NB4 (cell line): ENCODE measurements around the gene GPR17.

Experiments
- MYC ChIP-seq: IDR thresholded peaks from 2 replicates; pipeline ENCODE4 v1.6.1; 2011; ENCODE audit warnings: low read depth, low read length
- POLR2A ChIP-seq: IDR thresholded peaks from 2 replicates; pipeline ENCODE4 v1.6.1; 2011; ENCODE audit warnings: mild to moderate bottlenecking; ENCODE audit not compliant: insufficient read length; ENCODE audit errors: extremely low read depth
- TF ChIP-seq, protein P1 (sequence below): IDR thresholded peaks from one replicate; pipeline ENCODE4 v1.5.1; 2012; ENCODE audit warnings: low read depth, low read length
- TF ChIP-seq, protein P2 (sequence below): IDR thresholded peaks from 2 replicates; pipeline ENCODE4 v1.6.1; 2011; ENCODE audit warnings: low read depth, low read length

- TF ChIP-seq, protein P1, sequence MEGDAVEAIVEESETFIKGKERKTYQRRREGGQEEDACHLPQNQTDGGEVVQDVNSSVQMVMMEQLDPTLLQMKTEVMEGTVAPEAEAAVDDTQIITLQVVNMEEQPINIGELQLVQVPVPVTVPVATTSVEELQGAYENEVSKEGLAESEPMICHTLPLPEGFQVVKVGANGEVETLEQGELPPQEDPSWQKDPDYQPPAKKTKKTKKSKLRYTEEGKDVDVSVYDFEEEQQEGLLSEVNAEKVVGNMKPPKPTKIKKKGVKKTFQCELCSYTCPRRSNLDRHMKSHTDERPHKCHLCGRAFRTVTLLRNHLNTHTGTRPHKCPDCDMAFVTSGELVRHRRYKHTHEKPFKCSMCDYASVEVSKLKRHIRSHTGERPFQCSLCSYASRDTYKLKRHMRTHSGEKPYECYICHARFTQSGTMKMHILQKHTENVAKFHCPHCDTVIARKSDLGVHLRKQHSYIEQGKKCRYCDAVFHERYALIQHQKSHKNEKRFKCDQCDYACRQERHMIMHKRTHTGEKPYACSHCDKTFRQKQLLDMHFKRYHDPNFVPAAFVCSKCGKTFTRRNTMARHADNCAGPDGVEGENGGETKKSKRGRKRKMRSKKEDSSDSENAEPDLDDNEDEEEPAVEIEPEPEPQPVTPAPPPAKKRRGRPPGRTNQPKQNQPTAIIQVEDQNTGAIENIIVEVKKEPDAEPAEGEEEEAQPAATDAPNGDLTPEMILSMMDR: no peak
- TF ChIP-seq, protein P2, sequence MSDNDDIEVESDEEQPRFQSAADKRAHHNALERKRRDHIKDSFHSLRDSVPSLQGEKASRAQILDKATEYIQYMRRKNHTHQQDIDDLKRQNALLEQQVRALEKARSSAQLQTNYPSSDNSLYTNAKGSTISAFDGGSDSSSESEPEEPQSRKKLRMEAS: no peak
- TF ChIP-seq POLR2A (no peak), MYC (no peak)
Observed at GRCh38 chr2:127605691-127606263, 40.2 kb upstream of the GPR17 start.
